GM12878 (cell line): ENCODE results near the gene TOR2A. TPM values are rescaled to one million over a fixed set of nuclear protein-coding genes. Genes with fewer than 3 reads are reported as not detected.

ENCODE experiments used
- ATAC-seq: fragments of 200-7000 bp; cut with Tn5 transposase; 3 replicates; pipeline ENCODE4 v1.9.1; 2020; ENCODE audit warnings: mild to moderate bottlenecking, moderate library complexity
- BruUV-seq: library from RNA; stranded (reverse); fragments of 400-500 nt; replicated peaks from 2 replicates; lab custom pipeline; 2021; lab: Mats Ljungman, UMichigan
- CTCF ChIA-PET: fragments of 300-600 bp; sonication (Branson Sonifier 250); formaldehyde crosslinking; extraction: SDS; loops from one replicate; lab custom pipeline; 2021; ENCODE audit warnings: inconsistent platforms; lab: Yijun Ruan, JAX
- POLR2A ChIA-PET: fragments of 350-600 bp; formaldehyde crosslinking; extraction: SDS; loops from one replicate; lab custom pipeline; 2021; ENCODE audit warnings: inconsistent platforms; lab: Charles Lee
- RAD21 ChIA-PET: fragments of 300-600 bp; sonication (Branson Sonifier 250); formaldehyde crosslinking; loops from one replicate; lab custom pipeline; 2023; ENCODE audit warnings: antibody characterized with exemption; ENCODE audit not compliant: unreplicated experiment; lab: Charles Lee
- SMC1A ChIA-PET: fragments of 300-600 bp; sonication (Branson Sonifier 250); formaldehyde crosslinking; loops from one replicate; lab custom pipeline; 2023; ENCODE audit not compliant: unreplicated experiment, uncharacterized antibody; lab: Charles Lee
- DNase-seq: peaks from one replicate; pipeline ENCODE4 v3.0.0-alpha.2; 2011; ENCODE audit warnings: low read depth, low spot score
- FAIRE-seq: peaks from 3 replicates; lab custom pipeline; 2011; peaks lifted over from hg19 to GRCh38; lab: Jason Lieb, UNC
- H2AFZ ChIP-seq: 2 replicates; pipeline ENCODE4 v1.6.0; 2011; ENCODE audit warnings: low read depth, low read length, control low read depth; ENCODE audit not compliant: control insufficient read depth
- H3K27ac ChIP-seq: 2 replicates; pipeline ENCODE4 v1.5.1; 2011; ENCODE audit warnings: control low read depth; ENCODE audit not compliant: control insufficient read depth, insufficient read depth
- H3K27me3 ChIP-seq, 2 experiments: replicated peaks in 1 of 2; 2 replicates each; pipeline versions ENCODE4 v1.6.0 to v1.6.1; 2011; ENCODE audit warnings: low read length in 1 of 2; ENCODE audit not compliant: control insufficient read depth in 2 of 2, insufficient read depth in 2 of 2
- H3K36me3 ChIP-seq, 2 experiments: 2 replicates each; pipeline ENCODE4 v1.5.1; 2011; ENCODE audit warnings: low read length in 1 of 2; ENCODE audit not compliant: control insufficient read depth in 2 of 2, insufficient read depth in 2 of 2
- H3K4me1 ChIP-seq: 2 replicates; pipeline ENCODE4 v1.6.1; 2011; ENCODE audit warnings: mild to moderate bottlenecking, low read length, moderate library complexity, mixed read lengths; ENCODE audit not compliant: control insufficient read depth, insufficient read depth
- H3K4me2 ChIP-seq: 2 replicates; pipeline ENCODE4 v1.6.0; 2011; ENCODE audit warnings: control low read depth; ENCODE audit not compliant: control insufficient read depth, insufficient read depth
- H3K4me3 ChIP-seq: fragments of 200-600 bp; sonication (generic); 2 replicates; pipeline ENCODE4 v1.5.1; 2016
- H3K79me2 ChIP-seq: 2 replicates; pipeline ENCODE4 v1.6.0; 2011; ENCODE audit warnings: low read length; ENCODE audit not compliant: control insufficient read depth, insufficient read depth
- H3K9ac ChIP-seq: 2 replicates; pipeline ENCODE4 v1.8.0; 2011; ENCODE audit warnings: low read length, control low read depth, mixed read lengths; ENCODE audit not compliant: control insufficient read depth, insufficient read depth
- H3K9me3 ChIP-seq: replicated peaks from 3 replicates; pipeline ENCODE4 v1.5.1; 2011; ENCODE audit warnings: mild to moderate bottlenecking, low read length; ENCODE audit not compliant: control insufficient read depth, insufficient read depth
- H4K20me1 ChIP-seq: 2 replicates; pipeline ENCODE4 v1.6.0; 2011; ENCODE audit not compliant: control insufficient read depth, insufficient read depth
- CEBPB ChIP-seq, 2 experiments: fragments of 150-350 bp in 1 of 2; IDR thresholded peaks; 2 replicates each; pipeline ENCODE4 v1.6.1; 2012 to 2014; ENCODE audit warnings: low read depth in 2 of 2, low read length in 2 of 2, borderline replicate concordance in 1 of 2, inconsistent platforms in 1 of 2
- EGR1 ChIP-seq, 2 experiments: IDR thresholded peaks; 1 replicate in 1 of 2; 2 replicates in 1 of 2; pipeline ENCODE4 v1.6.1; 2011 to 2012; ENCODE audit warnings: low read depth in 2 of 2, low read length in 2 of 2, borderline replicate concordance in 1 of 2, mild to moderate bottlenecking in 1 of 2, moderate library complexity in 1 of 2
- HDAC2 ChIP-seq: fragments of 200-600 bp; sonication (generic); IDR thresholded peaks from 2 replicates; pipeline ENCODE4 v1.6.1; 2017
- IRF3 ChIP-seq: fragments of 450-650 bp; IDR thresholded peaks from 2 replicates; pipeline ENCODE4 v1.6.1; 2014; ENCODE audit warnings: mild to moderate bottlenecking
- NR2C2 ChIP-seq: IDR thresholded peaks from 2 replicates; pipeline ENCODE4 v1.6.1; 2011; ENCODE audit warnings: borderline replicate concordance, low read depth; ENCODE audit not compliant: control insufficient read depth, insufficient read length
- PKNOX1 ChIP-seq: fragments of 450-650 bp; IDR thresholded peaks from 2 replicates; pipeline ENCODE4 v1.6.1; 2016; ENCODE audit warnings: mild to moderate bottlenecking
- RB1 ChIP-seq: fragments of 450-650 bp; formaldehyde crosslinking; IDR thresholded peaks from 2 replicates; pipeline ENCODE4 v1.6.1; 2017; ENCODE audit warnings: mild to moderate bottlenecking, borderline replicate concordance
- RELA ChIP-seq: fragments of 450-650 bp; IDR thresholded peaks from 2 replicates; pipeline ENCODE4 v1.8.0; 2014; ENCODE audit warnings: borderline replicate concordance; ENCODE audit not compliant: partially characterized antibody
- SMAD5 ChIP-seq: IDR thresholded peaks from 2 replicates; pipeline ENCODE4 v1.6.1; 2016; ENCODE audit warnings: antibody characterized with exemption, low read depth
- SPI1 ChIP-seq: IDR thresholded peaks from 2 replicates; pipeline ENCODE4 v1.6.1; 2011; ENCODE audit warnings: low read depth, mild to moderate bottlenecking, low read length, moderate library complexity, borderline replicate concordance; ENCODE audit not compliant: insufficient read depth
- TCF12 ChIP-seq: IDR thresholded peaks from 2 replicates; pipeline ENCODE4 v1.6.1; 2011; ENCODE audit warnings: low read depth, mild to moderate bottlenecking, low read length
- TCF7 ChIP-seq: IDR thresholded peaks from 2 replicates; pipeline ENCODE4 v1.6.1; 2014; ENCODE audit warnings: antibody characterized with exemption, borderline replicate concordance
- WGBS: methylation state at CpG from one replicate; pipeline ENCODE4 v1.1.6; 2016; ENCODE audit warnings: low lambda C conversion rate; ENCODE audit not compliant: insufficient replicate concordance, insufficient coverage; ENCODE audit errors: missing lambda C conversion rate; 5-methylcytosine and 5-hydroxymethylcytosine counted together
- in situ Hi-C: fragments of 300-500 bp; cut with MboI; formaldehyde crosslinking; loops from 9 replicates; pipeline ENCODE4 v1.14.3; 2018; ENCODE audit warnings: mixed read lengths
- intact Hi-C: fragments of 100-400 bp; cut with micrococcal nuclease; formaldehyde crosslinking; loops from one replicate; pipeline ENCODE4 v1.14.2; 2022; ENCODE audit not compliant: unreplicated experiment
- polyA plus RNA-seq, 11 experiments: library from polyadenylated mRNA; depleted of rRNA in 4 of 11; unstranded in 6 of 11; stranded (reverse) in 5 of 11; fragments of >200 nt; fragmentation: Nextera tagmentation in 4 of 11; fragmentation: Illumina TruSeq in 1 of 11; extraction: Ambion mirVana in 4 of 11; extraction: Trizol in 1 of 11; gene quantifications; 1 replicate in 1 of 11; 2 replicates in 10 of 11; pipeline versions ENCODE4 v1.2.1 to v1.2.3, GENCODE V29; 2011 to 2016; ENCODE audit warnings: inconsistent platforms in 2 of 11, missing spikeins in 2 of 11, low read depth in 1 of 11
- total RNA-seq, 4 experiments: library from RNA; depleted of rRNA in 3 of 4; stranded (reverse); fragments of >200 nt in 3 of 4; fragmentation: Illumina TruSeq in 1 of 4; extraction: Trizol in 1 of 4; gene quantifications; 2 replicates each; pipeline versions ENCODE4 v1.2.1 to v1.2.3, GENCODE V29; 2013 to 2021

Gene TOR2A
- total and polyA plus RNA-seq, 10 of the 15 experiments (the other 5 are each of a cell fraction or from before 2014, with no cell fraction given): 0.52 to 23.7 (median 8.5) TPM

- TF ChIP-seq PKNOX1 (no peak), RELA (no peak), NR2C2 (no peak)
Observed at GRCh38 chr9:127689329-127690000, 45.6 kb downstream of the TOR2A start (continued).

GRCh38 chr9:127686461-127687393 is 48.4 kb downstream of the TOR2A start:
- H4K20me1 ChIP-seq: no peaks in the 10 kb centered on the region
- no peak overlapping the region for H3K4me3 ChIP-seq
- H3K27ac ChIP-seq: no peak overlapping the region
- ChIA-PET RAD21 (no interaction called here), CTCF (interaction anchor here (0.6 to 1.0 kb wide), 2 partner anchors 48 to 53 kb away, joined by 3 to 4 read pairs; partner anchors contain the start of gene TOR2A), SMC1A (no interaction called here), POLR2A (no interaction called here)
- H3K79me2 ChIP-seq: no peaks in the 10 kb centered on the region
- 52% methylated on average over 6 of the region's 6 CpGs for WGBS
- no peak for ATAC-seq
- no peak for FAIRE-seq
- no peaks in the 10 kb centered on the region for H3K9me3 ChIP-seq
- TF ChIP-seq TCF7 (no peak), EGR1 (IDR thresholded peaks at IDR 0.05; ENCODE audit: borderline replicate concordance in 1 of 2, low read depth in 2 of 2, low read length in 2 of 2) (no peak), CEBPB (IDR thresholded peaks at IDR 0.05; ENCODE audit: borderline replicate concordance in 1 of 2, low read depth in 2 of 2, low read length in 2 of 2) (no peak), IRF3 (no peak), HDAC2 (no peak), TCF12 (no peak), SPI1 (0 out of 2 replicates have a peak, but pooled peaks have one; percentile 5), SMAD5 (no peak), RB1 (no peak)
- H3K4me1 ChIP-seq: no peaks in the 10 kb centered on the region
- no peak overlapping the region for H2AFZ ChIP-seq
- intact Hi-C loops (no loop called here), in situ Hi-C loops (no loop called here)
- H3K9ac ChIP-seq: no peak overlapping the region
- no TSS peak for BruUV-seq
- no peak overlapping the region for H3K4me2 ChIP-seq
- DNase-seq: no peak
- no peaks in the 10 kb centered on the region; a peak in 3 of 4 replicates for H3K27me3 ChIP-seq
- no peaks in the 10 kb centered on the region for H3K36me3 ChIP-seq
